Chondrocyte (in vitro differentiated cells): Measurements from ENCODE around the gene ST3GAL4. TPM values are rescaled to one million over a fixed set of nuclear protein-coding genes. Genes with fewer than 3 reads are reported as not detected.

Experiments used
- DNase-seq: peaks from one replicate; pipeline ENCODE4 v3.0.0; 2021; ENCODE audit warnings: mixed read lengths, low spot score
- H3K27ac Mint-ChIP-seq: one replicate; pipeline ENCODE4 v1.8.0; 2021; ENCODE audit warnings: mild to moderate bottlenecking, moderate library complexity, mixed read lengths; ENCODE audit not compliant: unreplicated experiment
- H3K27me3 Mint-ChIP-seq: 2 replicates; pipeline ENCODE4 v1.8.0; 2021; ENCODE audit warnings: low read depth, mixed read lengths
- H3K36me3 Mint-ChIP-seq: 2 replicates; pipeline ENCODE4 v1.8.0; 2021; ENCODE audit warnings: low read depth, mixed read lengths
- H3K4me1 Mint-ChIP-seq: 2 replicates; pipeline ENCODE4 v1.8.0; 2021; ENCODE audit warnings: low read depth, mild to moderate bottlenecking, mixed read lengths
- H3K4me3 Mint-ChIP-seq: one replicate; pipeline ENCODE4 v1.8.0; 2021; ENCODE audit warnings: mild to moderate bottlenecking, moderate library complexity, mixed read lengths; ENCODE audit not compliant: unreplicated experiment
- H3K9me3 Mint-ChIP-seq: 2 replicates; pipeline ENCODE4 v1.8.0; 2021; ENCODE audit warnings: low read depth, mixed read lengths
- CTCF ChIP-seq: fragments of 200-600 bp; sonication (generic); IDR thresholded peaks from 2 replicates; pipeline ENCODE4 v1.5.0; 2021; ENCODE audit warnings: antibody characterized with exemption, mild to moderate bottlenecking, moderate library complexity
- total RNA-seq: library from RNA; stranded (reverse); gene quantifications from 3 replicates; pipeline ENCODE4 v1.2.1, GENCODE V29; 2021

The ST3GAL4 gene
- total RNA-seq, 1 donor from 2014 or later, result 30.7 TPM

GRCh38 chr11:126409620-126409985 is 54.1 kb downstream of the ST3GAL4 start:
- H3K4me1 Mint-ChIP-seq, result peaks cover 14% of the 10 kb centered on the region
- no peaks in the 10 kb centered on the region for H3K9me3 Mint-ChIP-seq
- no peak overlapping the region for H3K4me3 Mint-ChIP-seq
- no peaks in the 10 kb centered on the region for H3K27me3 Mint-ChIP-seq
- H3K27ac Mint-ChIP-seq, result no peak overlapping the region
- no peak for TF ChIP-seq CTCF
- no peak for DNase-seq
- peaks cover 23% of the 10 kb centered on the region for H3K36me3 Mint-ChIP-seq

- DNase-seq, result peak; percentile 59
- Mint-ChIP-seq H3K36me3 (peaks cover 21% of the 10 kb centered on the region), H3K27me3 (no peaks in the 10 kb centered on the region), H3K4me3 (no peak overlapping the region), H3K27ac (no peak overlapping the region), H3K4me1 (peaks cover 9% of the 10 kb centered on the region), H3K9me3 (no peaks in the 10 kb centered on the region)
- no peak for TF ChIP-seq CTCF
Measured at GRCh38 chr11:126410649-126411048, 55.2 kb downstream of the ST3GAL4 start.

GRCh38 chr11:126411971-126412381 is 56.5 kb downstream of the ST3GAL4 start:
- H3K36me3 Mint-ChIP-seq, result peaks cover 27% of the 10 kb centered on the region
- H3K9me3 Mint-ChIP-seq, result no peaks in the 10 kb centered on the region
- H3K4me1 Mint-ChIP-seq, result peaks cover 9% of the 10 kb centered on the region
- H3K27ac Mint-ChIP-seq, result no peak overlapping the region
- DNase-seq, result no peak
- no peaks in the 10 kb centered on the region for H3K27me3 Mint-ChIP-seq
- H3K4me3 Mint-ChIP-seq, result no peak overlapping the region
- TF ChIP-seq CTCF, result peak; percentile 31

- H3K4me1 Mint-ChIP-seq, result peaks cover 10% of the 10 kb centered on the region
- no peak overlapping the region for H3K4me3 Mint-ChIP-seq
- no peaks in the 10 kb centered on the region for H3K9me3 Mint-ChIP-seq
- peak; percentile 65 for DNase-seq
- no peak overlapping the region for H3K27ac Mint-ChIP-seq
- peaks cover 22% of the 10 kb centered on the region for H3K36me3 Mint-ChIP-seq
- no peaks in the 10 kb centered on the region for H3K27me3 Mint-ChIP-seq
- TF ChIP-seq CTCF, result no peak
Measured at GRCh38 chr11:126413426-126413825, 57.9 kb downstream of the ST3GAL4 start.

- Mint-ChIP-seq H3K4me1 (peaks cover 15% of the 10 kb centered on the region), H3K9me3 (no peaks in the 10 kb centered on the region), H3K27me3 (no peaks in the 10 kb centered on the region), H3K36me3 (peaks cover 22% of the 10 kb centered on the region), H3K4me3 (no peak overlapping the region), H3K27ac (no peak overlapping the region)
- peak; percentile 48 for DNase-seq
- no peak for TF ChIP-seq CTCF
Measured at GRCh38 chr11:126413843-126414405, 58.4 kb downstream of the ST3GAL4 start.
